Ishikawa (cell line): ENCODE results near the gene SLC22A14.

ENCODE experiments used
- CEBPB ChIP-seq: IDR thresholded peaks from 2 replicates; pipeline ENCODE4 v1.6.1; 2012
- CREB1 ChIP-seq: IDR thresholded peaks from 2 replicates; pipeline ENCODE4 v1.6.1; 2012; ENCODE audit warnings: low read depth
- EGR1 ChIP-seq: IDR thresholded peaks from 2 replicates; pipeline ENCODE4 v1.6.1; 2012
- EP300 ChIP-seq: IDR thresholded peaks from 2 replicates; pipeline ENCODE4 v1.6.1; 2012; ENCODE audit warnings: borderline replicate concordance
- FOXM1 ChIP-seq: IDR thresholded peaks from 2 replicates; pipeline ENCODE4 v1.6.1; 2012; ENCODE audit warnings: low read depth, borderline replicate concordance
- MAX ChIP-seq: IDR thresholded peaks from 2 replicates; pipeline ENCODE4 v1.6.1; 2012
- NFIC ChIP-seq: IDR thresholded peaks from 2 replicates; pipeline ENCODE4 v1.6.1; 2012
- REST ChIP-seq: IDR thresholded peaks from 2 replicates; pipeline ENCODE4 v1.6.1; 2012; ENCODE audit warnings: low read depth, mild to moderate bottlenecking
- TAF1 ChIP-seq: IDR thresholded peaks from 2 replicates; pipeline ENCODE4 v1.6.1; 2012; ENCODE audit warnings: low read depth, mild to moderate bottlenecking
- TCF12 ChIP-seq: IDR thresholded peaks from 2 replicates; pipeline ENCODE4 v1.6.1; 2012; ENCODE audit warnings: low read depth
- USF1 ChIP-seq: IDR thresholded peaks from 2 replicates; pipeline ENCODE4 v1.6.1; 2012
- YY1 ChIP-seq: IDR thresholded peaks from 2 replicates; pipeline ENCODE4 v1.6.1; 2012; ENCODE audit warnings: low read depth
- ZBTB7A ChIP-seq: IDR thresholded peaks from 2 replicates; pipeline ENCODE4 v1.6.1; 2012; ENCODE audit warnings: low read depth

- TF ChIP-seq TAF1 (no peak), FOXM1 (no peak), REST (no peak), NFIC (no peak), USF1 (no peak), EP300 (no peak), TCF12 (no peak), CREB1 (no peak), YY1 (no peak), MAX (no peak), ZBTB7A (no peak), CEBPB (no peak), EGR1 (no peak)
These were observed 53.2 kb downstream of the SLC22A14 start for GRCh38 chr3:38335263-38335662.
